Endodermal cell (in vitro differentiated cells): ENCODE results near the gene KDM2B. TPM values are rescaled to one million over a fixed set of nuclear protein-coding genes. Genes with fewer than 3 reads are reported as not detected.
"Not testable (repeated sequence)": the region's sequence is repeated elsewhere in the genome, so short reads cannot be mapped to it uniquely, and the experiment has no call there.

Source experiments
- DNase-seq: peaks from one replicate; pipeline ENCODE4 v3.0.0-alpha.2; 2017
- H3K27ac ChIP-seq: 2 replicates; pipeline ENCODE4 v1.5.1; 2013; ENCODE audit warnings: mild to moderate bottlenecking, low read depth, low read length, moderate library complexity
- H3K27me3 ChIP-seq: 2 replicates; pipeline ENCODE4 v1.6.1; 2013; ENCODE audit warnings: mild to moderate bottlenecking, low read length, moderate library complexity; ENCODE audit not compliant: insufficient read depth, control insufficient read depth, poor library complexity, severe bottlenecking
- H3K36me3 ChIP-seq: 2 replicates; pipeline ENCODE4 v1.7.0; 2013; ENCODE audit warnings: mild to moderate bottlenecking, low read length, moderate library complexity; ENCODE audit not compliant: control insufficient read depth, insufficient read depth
- H3K4me1 ChIP-seq: one replicate; pipeline ENCODE4 v1.7.0; 2013; ENCODE audit warnings: low read length; ENCODE audit not compliant: control insufficient read depth, insufficient read depth
- H3K4me3 ChIP-seq: 2 replicates; pipeline ENCODE4 v1.5.1; 2013; ENCODE audit warnings: mild to moderate bottlenecking, low read length, moderate library complexity
- H3K9ac ChIP-seq: 2 replicates; pipeline ENCODE4 v1.6.1; 2013; ENCODE audit warnings: mild to moderate bottlenecking, low read length, moderate library complexity; ENCODE audit not compliant: poor library complexity, severe bottlenecking; ENCODE audit errors: extremely low read depth
- H3K9me3 ChIP-seq: 2 replicates; pipeline ENCODE4 v1.6.1; 2013; ENCODE audit warnings: mild to moderate bottlenecking, low read length, moderate library complexity; ENCODE audit not compliant: control insufficient read depth
- H3K27ac Mint-ChIP-seq: 2 replicates; pipeline ENCODE4 v1.8.0; 2020; ENCODE audit warnings: mixed read lengths
- H3K27me3 Mint-ChIP-seq: 2 replicates; pipeline ENCODE4 v1.8.0; 2021; ENCODE audit warnings: mild to moderate bottlenecking, mixed read lengths; ENCODE audit not compliant: insufficient read depth
- H3K36me3 Mint-ChIP-seq: 2 replicates; pipeline ENCODE4 v1.8.0; 2020; ENCODE audit warnings: low read depth, mixed read lengths
- H3K4me1 Mint-ChIP-seq: 2 replicates; pipeline ENCODE4 v1.8.0; 2020; ENCODE audit warnings: mixed read lengths
- H3K4me3 Mint-ChIP-seq: 2 replicates; pipeline ENCODE4 v1.8.0; 2020; ENCODE audit warnings: mild to moderate bottlenecking, moderate library complexity, mixed read lengths
- H3K9me3 Mint-ChIP-seq: 2 replicates; pipeline ENCODE4 v1.8.0; 2020; ENCODE audit warnings: mild to moderate bottlenecking, mixed read lengths
- CTCF ChIP-seq: fragments of 200-600 bp; sonication (generic); conservative IDR thresholded peaks from 2 replicates; pipeline ENCODE4 v1.5.0; 2021; ENCODE audit warnings: antibody characterized with exemption, mild to moderate bottlenecking
- WGBS, 2 experiments: methylation state at CpG; one replicate each; pipeline versions ENCODE4 v1.1.5 to v1.1.7; 2013; ENCODE audit warnings: missing lambda C conversion rate in 2 of 2, mixed read lengths in 1 of 2; ENCODE audit not compliant: insufficient coverage in 1 of 2, insufficient read length in 1 of 2; 5-methylcytosine and 5-hydroxymethylcytosine counted together
- total RNA-seq, 2 donors: library from RNA; stranded (reverse); fragmentation: NEBNext Ultra II Directional in 1 of 2; extraction: Animal tissue kit (Norgen Biotek cat#: 25700) in 1 of 2; gene quantifications; 2 replicates in 1 of 2; 3 replicates in 1 of 2; pipeline ENCODE4 v1.2.1, GENCODE V29; 2021

KDM2B gene
- total RNA-seq, 2 donors from 2014 or later = 103 to 125 TPM

GRCh38 chr12:121388421-121388981 is 192.3 kb downstream of the KDM2B start:
- no peaks in the 10 kb centered on the region for H3K4me1 Mint-ChIP-seq
- Histone ChIP-seq H3K4me3 (no peak overlapping the region), H3K27ac (no peak overlapping the region), H3K9ac (no peak overlapping the region), H3K36me3 (no peaks in the 10 kb centered on the region), H3K27me3 (no peaks in the 10 kb centered on the region), H3K9me3 (no peaks in the 10 kb centered on the region), H3K4me1 (no peaks in the 10 kb centered on the region)
- H3K27ac Mint-ChIP-seq = no peak overlapping the region
- H3K9me3 Mint-ChIP-seq = no peaks in the 10 kb centered on the region
- H3K27me3 Mint-ChIP-seq = peaks cover 4% of the 10 kb centered on the region
- 85 to 96% methylated on average over 3 to 5 of the region's 5 CpGs for WGBS, 2 experiments
- no peak for TF ChIP-seq CTCF
- H3K36me3 Mint-ChIP-seq = no peaks in the 10 kb centered on the region
- no peak overlapping the region for H3K4me3 Mint-ChIP-seq
- DNase-seq = no peak

GRCh38 chr12:121384891-121385290 is 195.9 kb downstream of the KDM2B start:
- H3K9me3 ChIP-seq, H3K4me1 Mint-ChIP-seq, H3K9me3 Mint-ChIP-seq, H3K27me3 ChIP-seq, H3K36me3 Mint-ChIP-seq, DNase-seq, H3K4me3 ChIP-seq, H3K27ac Mint-ChIP-seq, H3K4me1 ChIP-seq, H3K27me3 Mint-ChIP-seq, H3K36me3 ChIP-seq, H3K4me3 Mint-ChIP-seq, H3K27ac ChIP-seq, H3K9ac ChIP-seq: not testable (repeated sequence)
- 77 to 100% methylated on average over 3 to 6 of the region's 6 CpGs for WGBS, 2 experiments

DNA sequence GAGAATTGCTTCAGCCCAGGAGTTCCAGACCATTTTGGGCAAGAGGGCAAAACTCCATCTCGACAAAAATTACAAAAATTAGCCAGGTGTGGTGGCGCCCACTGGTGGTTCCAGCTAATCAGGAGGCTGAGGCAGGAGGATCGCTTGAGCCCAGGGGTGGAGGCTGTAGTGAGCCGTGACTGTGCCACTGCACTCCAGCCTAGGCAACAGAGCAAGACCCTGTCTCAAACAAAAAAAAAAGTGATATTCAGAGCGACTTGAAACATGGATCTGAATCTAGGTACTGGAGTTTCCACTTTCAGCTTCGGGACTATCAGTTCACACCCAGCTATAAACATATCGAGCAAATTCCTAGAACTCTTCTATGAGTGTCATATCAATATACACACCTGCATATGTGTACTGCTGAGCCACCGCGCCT is 197.2 kb downstream of the KDM2B start:
- Mint-ChIP-seq H3K9me3 (no peaks in the 10 kb centered on the region), H3K36me3 (no peaks in the 10 kb centered on the region), H3K4me3 (no peak overlapping the region), H3K27ac (no peak overlapping the region), H3K27me3 (peaks cover 4% of the 10 kb centered on the region), H3K4me1 (no peaks in the 10 kb centered on the region)
- H3K4me3 ChIP-seq = no peak overlapping the region
- no peak for DNase-seq
- H3K27ac ChIP-seq = no peak overlapping the region
- WGBS, 2 experiments = 94 to 96% methylated on average over 9 of the region's 9 CpGs
- no peaks in the 10 kb centered on the region for H3K36me3 ChIP-seq
- no peaks in the 10 kb centered on the region for H3K4me1 ChIP-seq
- TF ChIP-seq CTCF = peak; percentile 44
- H3K9me3 ChIP-seq = no peaks in the 10 kb centered on the region
- no peak overlapping the region for H3K9ac ChIP-seq
- no peaks in the 10 kb centered on the region for H3K27me3 ChIP-seq

- H3K4me1 Mint-ChIP-seq = peaks cover 3% of the 10 kb centered on the region
Measured at GRCh38 chr12:121379945-121380344, 200.9 kb downstream of the KDM2B start.

More at GRCh38 chr12:121379945-121380344, 200.9 kb downstream of the KDM2B start:
- no peak overlapping the region for H3K4me3 Mint-ChIP-seq
- H3K27me3 ChIP-seq = no peaks in the 10 kb centered on the region
- H3K36me3 Mint-ChIP-seq = no peaks in the 10 kb centered on the region
- H3K9me3 ChIP-seq = no peaks in the 10 kb centered on the region
- no peak overlapping the region for H3K9ac ChIP-seq
- H3K36me3 ChIP-seq = no peaks in the 10 kb centered on the region
- peaks cover 4% of the 10 kb centered on the region for H3K27me3 Mint-ChIP-seq
- H3K27ac ChIP-seq = no peak overlapping the region
- no peak for DNase-seq
- no peaks in the 10 kb centered on the region for H3K4me1 ChIP-seq
- no peak overlapping the region for H3K4me3 ChIP-seq
- 93 to 100% methylated on average over 4 to 10 of the region's 10 CpGs for WGBS, 2 experiments
- TF ChIP-seq CTCF = no peak
- H3K27ac Mint-ChIP-seq = no peak overlapping the region
- H3K9me3 Mint-ChIP-seq = peaks cover 6% of the 10 kb centered on the region
